ENCODE data around the gene MAL.

Gene MAL

GRCh38 chr2:95061601-95062183 is 36.2 kb downstream of the MAL start:
- no peak for DNase-seq (ENCODE audit: low read depth in 2 of 2)

DNA sequence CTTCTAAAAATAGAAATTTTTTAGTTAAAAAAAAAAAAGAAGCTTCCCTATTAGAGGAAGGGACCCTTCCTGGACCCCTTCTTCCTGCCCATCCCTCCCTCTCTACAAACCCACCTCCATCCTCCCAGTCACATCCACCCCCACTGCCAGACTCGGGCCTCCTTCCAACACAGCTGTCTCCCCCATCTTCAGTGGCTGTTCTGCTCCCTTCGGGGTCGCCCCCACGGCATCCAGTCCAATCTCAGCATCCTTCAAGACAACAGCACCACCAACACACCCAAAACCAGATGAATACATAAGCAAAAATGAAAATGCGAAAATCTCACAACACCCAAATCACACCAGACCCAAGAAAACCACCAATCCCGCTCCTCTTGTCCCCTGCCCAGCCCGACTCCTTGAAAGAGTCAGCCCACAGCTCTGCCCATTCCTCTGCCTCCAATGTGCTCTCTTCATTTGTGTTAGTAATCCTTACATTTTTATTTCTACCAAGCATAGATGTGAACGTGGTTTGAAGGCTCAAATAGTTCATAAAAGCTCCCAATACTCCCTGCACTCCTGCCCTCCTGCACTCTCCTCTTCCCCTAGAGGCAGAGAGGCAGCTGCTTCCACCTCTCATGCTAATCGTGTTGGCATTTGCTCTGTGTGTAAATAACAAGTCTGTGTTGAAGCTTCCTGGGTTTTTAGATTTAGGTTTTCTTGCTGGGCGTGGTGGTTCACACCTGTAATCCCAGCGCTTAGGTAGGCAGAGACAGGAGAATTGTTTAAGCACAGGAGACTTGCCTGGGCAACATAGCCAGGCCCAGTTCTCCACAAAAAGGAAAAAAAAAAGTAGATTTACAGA is 37.0 kb downstream of the MAL start:
- DNase-seq (ENCODE audit: low read depth in 2 of 2): no peak

GRCh38 chr2:95063086-95063958 is 37.8 kb downstream of the MAL start:
- no peak for DNase-seq (ENCODE audit: low read depth in 2 of 2)

- DNase-seq (ENCODE audit: low read depth in 2 of 2): no peak
Observed at GRCh38 chr2:95068256-95068655, 42.7 kb downstream of the MAL start.

- no peak for DNase-seq (ENCODE audit: low read depth in 2 of 2)
Observed at GRCh38 chr2:95069465-95069864, 44.0 kb downstream of the MAL start.

- DNase-seq (ENCODE audit: low read depth in 2 of 2): no peak
Observed at GRCh38 chr2:95071856-95072255, 46.3 kb downstream of the MAL start.

- DNase-seq (ENCODE audit: low read depth in 2 of 2): no peak
Observed at GRCh38 chr2:95072424-95072823, 46.9 kb downstream of the MAL start.

GRCh38 chr2:95073856-95074662 is 48.6 kb downstream of the MAL start:
- DNase-seq (ENCODE audit: low read depth in 2 of 2): no peak

- DNase-seq (ENCODE audit: low read depth in 2 of 2): peak; percentile 31 to 32
Observed at GRCh38 chr2:95074663-95075439, 49.3 kb downstream of the MAL start.

- no peak for DNase-seq (ENCODE audit: low read depth in 2 of 2)
Observed at GRCh38 chr2:95075440-95076132, 50.1 kb downstream of the MAL start.

DNA sequence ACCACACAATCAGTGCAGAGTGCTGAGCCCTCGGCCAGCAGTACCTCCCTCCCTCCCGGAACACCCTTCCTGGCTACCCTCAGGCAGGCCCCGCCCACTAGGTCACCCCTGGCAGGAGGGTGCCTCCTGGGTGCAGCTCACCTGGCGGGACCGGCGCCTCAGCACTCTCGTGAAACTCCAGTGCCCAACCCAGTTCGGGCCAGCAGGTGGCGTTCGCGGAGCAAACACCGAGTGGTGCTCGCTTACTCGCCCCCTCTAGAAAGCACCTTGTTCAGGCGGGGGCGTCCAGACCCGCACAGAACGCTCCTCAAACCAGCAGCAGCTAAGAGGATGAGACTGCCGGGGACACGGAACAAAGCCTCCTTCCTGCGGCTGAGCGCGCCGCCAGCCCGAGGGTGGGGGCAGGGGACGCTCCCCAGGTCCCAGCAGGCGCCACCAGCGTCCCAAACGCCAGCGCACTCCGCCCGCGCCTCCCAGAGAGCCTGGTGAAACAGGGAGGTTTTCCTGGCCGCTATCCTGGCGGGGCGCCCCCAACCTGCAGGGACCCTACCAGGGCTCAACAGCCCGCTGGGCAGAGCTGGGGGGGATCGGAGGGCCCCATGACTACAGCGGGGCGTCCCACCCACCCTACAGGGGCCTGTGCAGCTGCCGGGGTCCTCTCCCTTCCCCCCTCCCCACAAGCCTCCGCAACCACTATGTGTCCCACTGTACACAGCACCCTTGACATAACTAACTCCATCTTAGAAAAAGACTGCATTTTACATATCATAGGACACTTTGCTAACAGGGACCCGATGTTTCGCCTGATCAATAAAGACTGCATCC is 51.4 kb downstream of the MAL start:
- peak; percentile 81 to 84 for DNase-seq (ENCODE audit: low read depth in 2 of 2)

DNA sequence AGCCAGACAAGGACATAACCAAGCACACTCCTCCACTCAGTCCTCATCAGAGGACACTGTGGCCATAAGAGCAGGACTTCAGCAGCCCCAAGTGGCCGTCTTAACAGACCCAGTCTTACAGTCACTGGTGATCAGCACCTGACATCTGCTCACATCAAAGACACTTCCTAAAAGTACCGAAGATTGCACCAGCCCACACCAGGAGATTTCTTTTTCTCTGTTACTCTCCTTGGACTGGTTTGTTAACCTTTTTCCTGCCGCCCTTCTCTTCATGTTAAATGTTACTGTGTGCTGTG is 52.0 kb downstream of the MAL start:
- DNase-seq (ENCODE audit: low read depth in 2 of 2): no peak

DNA sequence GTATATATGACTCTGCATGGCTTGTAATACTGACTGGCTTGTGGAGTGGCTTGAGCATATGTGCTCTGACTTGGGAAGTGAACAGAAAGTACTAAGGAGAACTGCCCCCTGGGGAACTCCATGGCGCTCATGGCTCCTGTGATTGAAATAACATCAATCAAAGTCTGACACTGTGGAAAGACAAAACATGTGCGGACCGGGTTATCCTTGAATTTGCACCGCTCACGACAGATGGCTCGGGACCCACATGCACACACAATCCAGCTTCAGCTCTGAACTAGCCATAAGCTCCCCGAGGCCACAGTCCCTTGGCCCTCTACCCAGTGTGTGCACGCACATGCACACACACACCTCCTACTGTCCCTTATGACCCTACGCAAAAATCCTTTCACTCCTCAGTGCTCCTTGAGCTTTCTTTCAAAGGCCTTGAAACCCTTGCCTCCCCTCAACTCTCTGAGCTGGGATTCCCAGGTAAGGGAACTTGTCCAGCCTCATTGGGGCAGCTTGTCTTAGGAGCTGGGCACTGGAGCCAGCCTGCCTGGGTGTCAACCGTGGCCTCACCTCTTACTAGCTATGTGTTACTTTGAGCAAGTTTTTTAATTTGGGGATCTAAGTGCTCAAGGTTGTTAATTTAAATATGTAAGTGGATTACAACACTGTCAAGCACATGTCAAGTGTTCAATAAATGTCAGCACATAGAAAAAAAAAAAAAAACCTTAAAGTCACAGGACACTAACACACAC is 52.5 kb downstream of the MAL start:
- no peak for DNase-seq (ENCODE audit: low read depth in 2 of 2)

DNA sequence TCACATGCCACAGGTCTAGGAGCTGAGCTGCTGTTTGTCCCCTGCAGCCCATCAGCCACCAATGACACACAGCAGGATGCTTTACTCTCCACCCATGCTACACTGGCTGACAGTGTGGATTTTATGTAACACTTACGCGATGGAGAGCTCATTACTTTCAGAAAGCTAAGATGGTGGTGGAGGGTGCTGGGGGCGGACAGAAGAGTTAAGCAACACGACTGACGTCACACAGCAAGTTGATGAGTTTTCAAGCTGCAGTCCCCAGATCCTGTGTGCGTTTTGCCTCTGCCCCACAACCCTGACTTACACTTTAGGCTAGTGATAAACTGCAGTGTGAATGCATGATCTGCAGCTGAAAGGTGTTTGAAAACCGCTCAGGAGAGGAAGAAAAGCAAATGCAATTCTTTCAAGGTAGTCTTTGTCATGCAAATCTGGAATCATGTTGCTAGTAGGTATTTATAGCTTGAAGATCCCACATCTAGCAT is 53.7 kb downstream of the MAL start:
- no peak for DNase-seq (ENCODE audit: low read depth in 2 of 2)

DNA sequence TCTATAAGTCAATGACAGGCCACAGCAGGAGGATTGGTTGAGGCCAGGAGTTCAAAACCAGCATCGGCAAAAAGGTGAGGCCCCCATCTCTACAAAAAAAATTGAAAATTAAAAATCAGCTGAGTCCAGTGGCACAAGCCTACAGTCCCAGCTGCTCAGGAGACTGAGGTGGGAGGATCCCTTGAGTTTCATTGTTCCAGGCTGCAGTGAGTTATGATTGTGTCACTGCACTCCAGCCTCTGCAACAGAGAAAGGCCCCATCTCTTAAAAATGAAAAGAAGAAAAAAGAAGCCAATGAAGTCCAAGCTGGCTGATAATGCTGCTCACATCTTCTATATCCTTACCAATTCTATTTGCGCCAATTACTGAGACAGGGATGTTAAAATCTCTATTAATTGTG is 57.0 kb downstream of the MAL start:
- DNase-seq (ENCODE audit: low read depth in 2 of 2): no peak

GRCh38 chr2:95086017-95086416 is 60.5 kb downstream of the MAL start:
- no peak for DNase-seq (ENCODE audit: low read depth in 2 of 2)

DNA sequence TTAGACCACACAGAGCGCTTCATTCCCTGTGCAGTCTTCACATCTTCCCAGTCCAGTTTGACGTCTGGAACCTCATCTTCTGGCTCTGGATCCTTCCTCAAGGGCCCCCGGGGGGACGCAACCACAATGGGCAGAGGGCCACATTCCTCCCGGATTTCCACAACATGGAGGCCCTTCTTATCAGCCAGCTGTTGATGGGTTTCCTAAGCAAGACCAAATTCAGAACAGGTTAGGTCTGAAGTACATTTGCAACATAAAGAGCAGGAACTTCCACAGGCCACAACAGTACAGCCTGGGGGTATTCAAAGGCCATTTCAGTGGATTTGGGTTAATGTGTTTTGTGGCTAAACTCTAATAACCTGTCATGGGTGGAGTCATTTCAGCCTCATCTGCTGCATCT is 61.9 kb downstream of the MAL start:
- DNase-seq (ENCODE audit: low read depth in 2 of 2): no peak

DNA sequence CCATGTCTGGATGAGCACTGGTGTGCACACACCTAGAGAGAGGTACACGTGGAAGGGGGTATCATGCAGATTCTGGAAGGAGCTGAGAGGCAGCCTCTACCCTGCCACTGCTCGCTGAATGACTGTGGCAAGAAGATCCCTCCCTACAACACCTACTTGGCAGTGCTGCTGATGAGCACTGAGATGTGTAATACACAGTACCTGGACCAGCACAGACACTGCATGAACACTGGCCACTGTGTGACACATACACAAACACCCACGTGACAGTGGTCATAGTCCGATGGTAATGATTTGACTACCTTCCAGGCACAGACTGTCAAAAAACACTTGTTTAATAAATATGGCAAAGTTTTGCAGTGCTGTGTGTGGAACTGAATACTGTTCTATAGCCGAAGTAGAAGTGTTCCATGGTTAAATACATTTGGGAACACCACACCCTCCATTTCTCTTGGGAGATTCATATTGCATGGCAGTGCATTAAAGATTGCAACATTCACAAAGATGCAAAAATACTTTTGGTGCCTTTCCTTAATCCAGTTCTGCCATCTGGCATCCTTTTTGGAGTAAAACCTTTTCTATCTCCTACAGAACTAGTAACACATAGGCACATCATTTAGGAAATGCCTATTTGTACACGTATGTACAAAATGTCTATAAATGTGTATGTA is 66.5 kb downstream of the MAL start:
- no peak for DNase-seq (ENCODE audit: low read depth in 2 of 2)

Measured in stimulated activated CD8-positive, alpha-beta memory T cell treated with anti-CD3 and anti-CD28 coated beads, Interleukin-7, amount 100 ng/mL, for 4 hours (primary cell).